HUES48 (cell line): ENCODE results near the gene DSPP.
"Not testable (repeated sequence)": the region's sequence is repeated elsewhere in the genome, so short reads cannot be mapped to it uniquely, and the experiment has no call there.

Source experiments
- H3K27ac ChIP-seq: one replicate; pipeline ENCODE4 v1.7.0; 2013; ENCODE audit warnings: low read depth, low read length, inconsistent platforms
- H3K27me3 ChIP-seq: 2 replicates; pipeline ENCODE4 v1.6.1; 2013; ENCODE audit warnings: mild to moderate bottlenecking, low read length; ENCODE audit not compliant: control insufficient read depth, insufficient read depth
- H3K36me3 ChIP-seq: 2 replicates; pipeline ENCODE4 v1.6.1; 2013; ENCODE audit warnings: low read length; ENCODE audit not compliant: control insufficient read depth, insufficient read depth
- H3K4me1 ChIP-seq: 2 replicates; pipeline ENCODE4 v1.6.1; 2013; ENCODE audit warnings: mild to moderate bottlenecking, low read length; ENCODE audit not compliant: control insufficient read depth, insufficient read depth
- H3K4me3 ChIP-seq: 2 replicates; pipeline ENCODE4 v1.5.1; 2013; ENCODE audit warnings: mild to moderate bottlenecking, low read depth, low read length
- H3K9ac ChIP-seq: 2 replicates; pipeline ENCODE4 v1.6.1; 2013; ENCODE audit warnings: mild to moderate bottlenecking, low read depth, low read length, moderate library complexity
- H3K9me3 ChIP-seq: 2 replicates; pipeline ENCODE4 v1.6.1; 2013; ENCODE audit warnings: low read length; ENCODE audit not compliant: control insufficient read depth, insufficient read depth

DSPP gene

DNA sequence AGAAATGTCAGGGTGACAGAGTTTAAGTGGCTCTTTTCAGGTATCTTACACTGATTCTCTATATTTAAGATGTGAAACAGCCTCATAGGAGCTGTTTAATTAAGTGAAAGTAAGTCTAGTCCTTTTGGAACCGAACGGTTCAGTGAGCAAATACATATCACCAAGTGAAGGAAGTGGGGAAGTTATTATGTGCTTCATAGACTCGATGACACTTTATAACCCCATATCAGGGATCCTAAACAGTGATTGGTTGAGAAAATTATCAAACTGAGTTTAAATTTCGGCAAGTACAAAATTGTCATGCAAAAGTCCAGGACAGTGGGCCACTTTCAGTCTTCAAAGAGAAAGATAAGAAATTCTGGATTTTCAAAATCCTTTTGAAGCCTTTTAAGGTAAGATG is at the start of gene DSPP:
Gene DSPP (plus strand): TSS at position 301 of the 400 bp plus-strand sequence. CDS start 2,380 bp downstream, outside the sequence.
- no peak within 1 kb of the TSS for H3K9ac ChIP-seq
- H3K36me3 ChIP-seq, result no peaks in the 10 kb centered on the region
- H3K4me1 ChIP-seq, result no peaks in the 10 kb centered on the region
- H3K27me3 ChIP-seq, result no peaks in the 10 kb centered on the region
- H3K27ac ChIP-seq, result no peak within 1 kb of the TSS
- no peak within 1 kb of the TSS for H3K4me3 ChIP-seq
- H3K9me3 ChIP-seq, result no peaks in the 10 kb centered on the region

- H3K27me3 ChIP-seq, result no peaks in the 10 kb centered on the region
- no peak overlapping the region for H3K9ac ChIP-seq
- H3K27ac ChIP-seq, result no peak overlapping the region
- H3K4me1 ChIP-seq, result 0 out of 2 replicates have a peak, but pooled peaks cover 5% of the 10 kb centered on the region
- no peaks in the 10 kb centered on the region for H3K9me3 ChIP-seq
- H3K4me3 ChIP-seq, result no peak overlapping the region
- H3K36me3 ChIP-seq, result no peaks in the 10 kb centered on the region
These were observed 49.1 kb upstream of the DSPP start for GRCh38 chr4:87559090-87559837.

DNA sequence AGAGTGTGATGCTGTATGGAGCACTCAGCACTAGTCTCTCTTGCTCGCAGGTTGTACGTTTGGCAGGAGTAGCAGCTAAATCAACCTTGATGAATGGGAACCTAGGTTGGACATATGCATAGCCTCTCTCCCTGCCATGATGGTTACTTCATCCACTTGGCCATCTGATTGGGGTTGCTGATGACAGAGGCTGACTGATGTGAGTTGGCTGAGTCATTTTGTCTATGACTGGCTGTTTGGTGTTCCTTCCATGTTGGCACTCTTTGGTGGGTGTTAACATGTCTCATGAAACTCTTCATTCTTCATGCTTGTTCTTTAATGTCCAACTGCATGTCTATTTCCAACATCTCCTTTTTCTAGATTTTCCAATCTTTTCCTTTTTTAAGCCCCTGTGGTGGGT is 47.5 kb upstream of the DSPP start:
- no peaks in the 10 kb centered on the region for H3K36me3 ChIP-seq
- H3K4me3 ChIP-seq, result no peak overlapping the region
- no peaks in the 10 kb centered on the region for H3K27me3 ChIP-seq
- no peak overlapping the region for H3K9ac ChIP-seq
- H3K9me3 ChIP-seq, result no peaks in the 10 kb centered on the region
- H3K27ac ChIP-seq, result no peak overlapping the region
- H3K4me1 ChIP-seq, result 0 out of 2 replicates have a peak, but pooled peaks cover 5% of the 10 kb centered on the region

- no peaks in the 10 kb centered on the region for H3K4me1 ChIP-seq
- H3K27me3 ChIP-seq, result no peaks in the 10 kb centered on the region
- no peak overlapping the region for H3K4me3 ChIP-seq
- no peak overlapping the region for H3K9ac ChIP-seq
- H3K27ac ChIP-seq, result no peak overlapping the region
- H3K9me3 ChIP-seq, result no peaks in the 10 kb centered on the region
- no peaks in the 10 kb centered on the region for H3K36me3 ChIP-seq
These were observed 42.6 kb upstream of the DSPP start for GRCh38 chr4:87565746-87566145.

GRCh38 chr4:87566276-87566675 is 42.1 kb upstream of the DSPP start:
- H3K9ac ChIP-seq, result no peak overlapping the region

DNA sequence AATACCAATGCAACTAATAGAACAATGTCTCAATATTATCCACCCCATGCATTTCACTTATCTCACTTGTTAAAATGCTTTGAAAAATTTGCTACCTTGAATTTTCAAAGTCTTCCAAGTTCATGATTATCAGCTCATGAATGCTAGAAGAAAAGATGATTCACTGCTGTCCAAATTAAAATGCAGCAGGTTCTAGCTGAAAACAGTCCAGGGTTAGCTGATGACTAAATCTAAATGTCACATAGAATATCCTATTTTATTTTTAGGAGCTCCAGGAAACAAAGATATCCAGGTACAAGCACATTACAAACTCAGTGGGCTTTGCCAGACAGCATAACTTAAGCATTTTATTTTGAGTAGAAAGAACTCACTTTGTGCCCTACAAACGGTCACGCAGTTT is 41.1 kb upstream of the DSPP start:
- Histone ChIP-seq H3K4me1 (no peaks in the 10 kb centered on the region), H3K27ac (no peak overlapping the region), H3K27me3 (no peaks in the 10 kb centered on the region), H3K9me3 (no peaks in the 10 kb centered on the region), H3K4me3 (no peak overlapping the region), H3K36me3 (no peaks in the 10 kb centered on the region), H3K9ac (no peak overlapping the region)

More at GRCh38 chr4:87566276-87566675, 42.1 kb upstream of the DSPP start:
- Histone ChIP-seq H3K4me1 (no peaks in the 10 kb centered on the region), H3K36me3 (no peaks in the 10 kb centered on the region), H3K27ac (no peak overlapping the region), H3K27me3 (no peaks in the 10 kb centered on the region), H3K4me3 (no peak overlapping the region), H3K9me3 (no peaks in the 10 kb centered on the region)

- H3K36me3 ChIP-seq, result no peaks in the 10 kb centered on the region
- no peaks in the 10 kb centered on the region for H3K9me3 ChIP-seq
- H3K4me1 ChIP-seq, result peaks cover 5% of the 10 kb centered on the region
- no peaks in the 10 kb centered on the region for H3K27me3 ChIP-seq
- no peak overlapping the region for H3K4me3 ChIP-seq
- no peak overlapping the region for H3K9ac ChIP-seq
- H3K27ac ChIP-seq, result no peak overlapping the region
These were observed 38.0 kb upstream of the DSPP start for GRCh38 chr4:87570290-87570805.

DNA sequence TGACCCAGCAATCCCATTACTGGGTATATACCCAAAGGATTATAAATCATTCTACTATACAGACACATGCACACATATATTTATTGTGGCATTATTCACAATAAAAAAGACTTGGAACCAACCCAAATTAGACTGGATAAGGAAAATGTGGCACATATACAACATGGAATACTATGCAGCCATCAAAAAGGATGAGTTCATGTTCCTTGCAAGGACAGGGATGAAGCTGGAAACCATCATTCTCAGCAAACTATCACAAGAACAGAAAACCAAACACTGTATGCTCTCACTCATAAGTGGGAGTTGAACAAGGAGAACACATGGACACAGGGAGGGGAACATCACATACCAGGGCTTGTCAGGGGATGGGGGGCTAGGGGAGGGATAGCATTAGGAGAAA is 34.0 kb upstream of the DSPP start:
- H3K9ac ChIP-seq, H3K36me3 ChIP-seq, H3K9me3 ChIP-seq, H3K4me3 ChIP-seq, H3K27ac ChIP-seq, H3K27me3 ChIP-seq, H3K4me1 ChIP-seq: not testable (repeated sequence)

DNA sequence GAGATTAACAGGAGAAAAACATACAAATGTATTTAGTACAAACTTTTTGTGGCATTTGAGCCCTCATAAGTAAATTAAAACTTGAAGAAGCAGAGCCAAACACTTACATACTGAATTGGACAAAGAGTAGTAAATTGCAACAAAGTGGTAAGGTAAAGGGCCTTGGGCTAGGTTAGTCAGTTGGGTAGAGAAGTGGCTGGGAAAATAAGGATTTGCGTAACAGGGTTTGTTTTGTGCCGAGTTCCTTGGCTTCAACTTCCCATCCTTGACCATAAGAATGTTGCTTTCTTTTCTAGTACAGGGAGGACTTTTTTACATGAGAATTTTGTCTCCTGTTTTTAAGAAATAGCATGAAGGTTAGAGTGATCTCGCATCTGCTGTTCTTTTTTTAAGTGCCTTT is 33.3 kb upstream of the DSPP start:
- peaks cover 5% of the 10 kb centered on the region for H3K4me1 ChIP-seq
- no peaks in the 10 kb centered on the region for H3K36me3 ChIP-seq
- no peak overlapping the region for H3K4me3 ChIP-seq
- no peak overlapping the region for H3K27ac ChIP-seq
- H3K27me3 ChIP-seq, result no peaks in the 10 kb centered on the region
- H3K9me3 ChIP-seq, result no peaks in the 10 kb centered on the region
- H3K9ac ChIP-seq, result no peak overlapping the region

DNA sequence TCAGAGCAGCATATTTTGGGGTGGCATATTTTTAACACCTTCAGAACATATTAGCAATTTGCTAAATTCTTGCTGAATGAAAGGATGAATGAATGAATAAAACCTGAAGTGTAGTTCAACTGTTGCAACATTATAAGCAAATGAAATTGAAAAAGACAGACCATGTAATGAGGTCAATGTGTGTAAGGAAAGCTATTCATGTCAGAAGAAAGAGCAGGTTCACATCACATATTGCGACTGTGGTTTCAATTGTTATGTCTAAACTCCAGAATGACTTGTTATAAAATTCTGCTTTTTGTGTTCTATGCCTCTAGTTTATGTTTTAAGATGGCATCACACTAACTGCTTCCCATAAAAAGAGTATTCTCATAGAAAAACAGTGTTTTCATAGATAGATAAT is 32.9 kb upstream of the DSPP start:
- no peaks in the 10 kb centered on the region for H3K9me3 ChIP-seq
- H3K27ac ChIP-seq, result no peak overlapping the region
- no peak overlapping the region for H3K9ac ChIP-seq
- H3K27me3 ChIP-seq, result no peaks in the 10 kb centered on the region
- no peak overlapping the region for H3K4me3 ChIP-seq
- no peaks in the 10 kb centered on the region for H3K36me3 ChIP-seq
- H3K4me1 ChIP-seq, result peaks cover 5% of the 10 kb centered on the region

- no peak overlapping the region for H3K4me3 ChIP-seq
- H3K9ac ChIP-seq, result no peak overlapping the region
- H3K27ac ChIP-seq, result no peak overlapping the region
- H3K9me3 ChIP-seq, result no peaks in the 10 kb centered on the region
- H3K27me3 ChIP-seq, result no peaks in the 10 kb centered on the region
- H3K36me3 ChIP-seq, result no peaks in the 10 kb centered on the region
- peaks cover 5% of the 10 kb centered on the region for H3K4me1 ChIP-seq
These were observed 32.3 kb upstream of the DSPP start for GRCh38 chr4:87575983-87576382.
